Neural cell (in vitro differentiated cells): ENCODE results near the gene TRAPPC2L. TPM values are rescaled to one million over a fixed set of nuclear protein-coding genes. Genes with fewer than 3 reads are reported as not detected.

Experiments used
- H2AFZ ChIP-seq: fragments of 200-600, 300-800 bp; sonication (generic), shearing (Covaris generic); 2 replicates; pipeline ENCODE4 v1.6.0; 2014; ENCODE audit warnings: low read depth, mild to moderate bottlenecking, antibody characterized with exemption, low read length, moderate library complexity
- H3F3A ChIP-seq: fragments of 200-600 bp; shearing (Covaris generic); 2 replicates; pipeline ENCODE4 v1.6.1; 2016; ENCODE audit warnings: mild to moderate bottlenecking, moderate library complexity, mixed read lengths, antibody characterized with exemption, low read length; ENCODE audit not compliant: insufficient read depth, poor library complexity, severe bottlenecking
- H3K27ac ChIP-seq: fragments of 200-600, 300-800 bp; sonication (generic), shearing (Covaris generic); 2 replicates; pipeline ENCODE4 v1.5.1; 2014; ENCODE audit warnings: mild to moderate bottlenecking, low read length, moderate library complexity
- H3K27me3 ChIP-seq: fragments of 300-800, 200-600 bp; sonication (generic), shearing (Covaris generic); 2 replicates; pipeline ENCODE4 v1.6.0; 2014; ENCODE audit warnings: mild to moderate bottlenecking, low read depth, low read length, moderate library complexity; ENCODE audit not compliant: insufficient read depth
- H3K36me3 ChIP-seq: fragments of 300-800, 200-600 bp; sonication (generic), shearing (Covaris generic); 2 replicates; pipeline ENCODE4 v1.5.1; 2014; ENCODE audit warnings: mild to moderate bottlenecking, antibody characterized with exemption, low read length, moderate library complexity; ENCODE audit not compliant: insufficient read depth
- H3K4me2 ChIP-seq: fragments of 300-800, 200-600 bp; sonication (generic), shearing (Covaris generic); 2 replicates; pipeline ENCODE4 v1.6.0; 2014; ENCODE audit warnings: mild to moderate bottlenecking, low read length
- H3K4me3 ChIP-seq: fragments of 300-800, 200-600 bp; sonication (generic), shearing (Covaris generic); 2 replicates; pipeline ENCODE4 v1.5.1; 2014; ENCODE audit warnings: mild to moderate bottlenecking, low read length, moderate library complexity
- H3K79me2 ChIP-seq: fragments of 200-600 bp; shearing (Covaris generic); replicated peaks from 2 replicates; pipeline ENCODE4 v1.6.0; 2014; ENCODE audit warnings: mild to moderate bottlenecking, low read length, moderate library complexity; ENCODE audit not compliant: insufficient read depth
- H3K9ac ChIP-seq: fragments of 300-800, 200-600 bp; sonication (generic), shearing (Covaris generic); 2 replicates; pipeline ENCODE4 v1.6.1; 2016; ENCODE audit warnings: mild to moderate bottlenecking, low read length, mixed read lengths
- H3K9me2 ChIP-seq: fragments of 200-600 bp; shearing (Covaris generic); 2 replicates; pipeline ENCODE4 v1.6.1; 2016; ENCODE audit warnings: mild to moderate bottlenecking, low read length, mixed read lengths; ENCODE audit not compliant: insufficient read depth
- H3K9me3 ChIP-seq: fragments of 200-600, 300-800 bp; sonication (generic), shearing (Covaris generic); 2 replicates; pipeline ENCODE4 v1.6.1; 2016; ENCODE audit warnings: mild to moderate bottlenecking, mixed run types, low read length, moderate library complexity, mixed read lengths
- H4K20me1 ChIP-seq: fragments of 200-600 bp; shearing (Covaris generic); 2 replicates; pipeline ENCODE4 v1.6.1; 2016; ENCODE audit warnings: mild to moderate bottlenecking, mixed run types; ENCODE audit not compliant: insufficient read depth
- EP300 ChIP-seq: fragments of 450-650 bp; conservative IDR thresholded peaks from 2 replicates; pipeline ENCODE4 v1.6.1; 2014; ENCODE audit warnings: antibody characterized with exemption, mild to moderate bottlenecking, moderate library complexity; ENCODE audit not compliant: poor library complexity, severe bottlenecking
- EZH2 ChIP-seq: fragments of 200-600, 300-800 bp; shearing (Covaris generic), sonication (generic); IDR thresholded peaks from 2 replicates; pipeline ENCODE4 v1.6.1; 2014; ENCODE audit warnings: antibody characterized with exemption, low read length, borderline replicate concordance, mild to moderate bottlenecking; ENCODE audit not compliant: insufficient read depth, poor library complexity, severe bottlenecking
- POLR2AphosphoS5 ChIP-seq: IDR thresholded peaks from 2 replicates; pipeline ENCODE4 v1.6.1; 2012
- RAD21 ChIP-seq: fragments of 450-650 bp; conservative IDR thresholded peaks from 2 replicates; pipeline ENCODE4 v1.6.1; 2014; ENCODE audit warnings: antibody characterized with exemption, mild to moderate bottlenecking, moderate library complexity
- SMC3 ChIP-seq: fragments of 450-650 bp; conservative IDR thresholded peaks from 2 replicates; pipeline ENCODE4 v1.6.1; 2014; ENCODE audit warnings: antibody characterized with exemption, mild to moderate bottlenecking, moderate library complexity; ENCODE audit not compliant: poor library complexity
- TAF1 ChIP-seq: IDR thresholded peaks from 2 replicates; pipeline ENCODE4 v1.6.1; 2012; ENCODE audit warnings: low read depth
- polyA plus RNA-seq: library from polyadenylated mRNA; depleted of rRNA; stranded (reverse); fragments of >200 nt; gene quantifications from 2 replicates; pipeline ENCODE4 v1.2.3, GENCODE V29; 2014
- TF ChIP-seq, protein P1 (sequence below): IDR thresholded peaks from 2 replicates; pipeline ENCODE4 v1.6.1; 2012; ENCODE audit warnings: borderline replicate concordance
- TF ChIP-seq, protein P2 (sequence below): fragments of 450-650 bp; IDR thresholded peaks from 2 replicates; pipeline ENCODE4 v1.5.1; 2014; ENCODE audit warnings: antibody characterized with exemption, mild to moderate bottlenecking, moderate library complexity; ENCODE audit not compliant: poor library complexity, severe bottlenecking

TRAPPC2L gene
- polyA plus RNA-seq, 1 donor from 2014 or later, result 70.2 TPM

DNA sequence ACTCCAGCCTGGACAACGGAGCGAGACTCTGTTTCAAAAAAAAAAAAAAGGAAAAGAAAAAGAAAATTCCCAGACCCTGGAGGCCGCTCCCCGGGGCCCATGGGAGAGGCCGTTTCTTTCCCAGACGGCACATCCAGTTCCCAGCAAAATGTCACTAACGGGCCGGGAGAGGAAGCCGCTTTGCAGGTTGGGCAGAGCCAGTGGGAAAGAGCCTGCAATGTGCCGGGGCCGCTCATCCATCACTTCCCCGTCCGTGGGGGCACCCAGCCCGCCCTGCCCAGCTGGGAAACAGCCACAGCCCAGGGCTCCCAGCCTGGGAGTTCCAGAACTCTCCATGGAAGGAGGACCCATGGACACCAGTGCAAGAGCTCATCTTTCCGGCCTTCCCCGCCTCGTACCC, 51.4 kb downstream of the TRAPPC2L start:
- Histone ChIP-seq H2AFZ (no peak overlapping the region), H3K79me2 (no peaks in the 10 kb centered on the region), H3K4me3 (no peak overlapping the region), H3K4me2 (no peak overlapping the region), H3K27ac (no peak overlapping the region), H3K9ac (no peak overlapping the region), H3K9me2 (no peaks in the 10 kb centered on the region), H3K9me3 (no peaks in the 10 kb centered on the region), H3F3A (no peaks in the 10 kb centered on the region), H3K36me3 (no peaks in the 10 kb centered on the region), H3K27me3 (no peaks in the 10 kb centered on the region), H4K20me1 (no peaks in the 10 kb centered on the region)
- no peak for TF ChIP-seq EP300
- TF ChIP-seq POLR2AphosphoS5, result no peak
- no peak for TF ChIP-seq RAD21
- no peak for TF ChIP-seq EZH2

DNA sequence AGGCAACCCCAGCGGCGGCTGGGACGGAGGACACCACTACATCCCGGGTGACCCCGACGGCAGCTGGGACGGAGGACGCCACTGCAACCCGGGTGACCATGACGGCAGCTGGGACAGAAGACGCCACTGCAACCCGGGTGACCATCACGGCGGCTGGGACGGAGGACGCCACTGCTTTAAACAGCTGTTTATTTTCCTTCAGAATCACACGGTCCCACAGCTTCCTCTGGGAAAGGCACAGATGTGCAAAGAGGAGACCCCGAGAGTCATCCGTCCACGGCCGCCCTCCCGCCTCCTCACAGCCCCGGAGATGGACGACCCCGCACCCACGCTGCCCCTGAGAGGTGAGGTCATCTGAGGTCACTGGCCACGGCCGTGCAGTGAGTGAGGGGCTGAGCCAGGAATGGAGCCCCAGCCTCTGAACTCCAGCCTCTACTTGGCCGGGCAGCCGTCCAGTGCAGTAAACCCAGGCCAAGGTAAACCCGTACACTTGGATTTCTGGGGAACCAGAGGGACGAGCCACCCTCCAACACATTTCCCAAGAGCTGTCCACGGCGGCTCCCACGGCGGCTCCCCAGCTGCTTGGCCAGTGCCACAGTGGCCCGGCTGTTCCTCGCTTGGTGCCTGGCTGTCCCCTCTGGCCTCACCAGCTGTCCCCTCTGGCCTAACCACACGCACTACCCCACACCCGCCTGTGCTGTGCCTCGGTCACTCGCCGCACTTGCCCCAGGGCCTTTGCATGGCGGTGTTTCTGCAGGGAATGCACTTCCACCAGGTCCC, 52.7 kb downstream of the TRAPPC2L start:
- no peaks in the 10 kb centered on the region for H3K79me2 ChIP-seq
- no peaks in the 10 kb centered on the region for H3K9me3 ChIP-seq
- no peak overlapping the region for H3K27ac ChIP-seq
- no peaks in the 10 kb centered on the region for H4K20me1 ChIP-seq
- H3F3A ChIP-seq, result no peaks in the 10 kb centered on the region
- H3K27me3 ChIP-seq, result no peaks in the 10 kb centered on the region
- no peaks in the 10 kb centered on the region for H3K9me2 ChIP-seq
- no peak overlapping the region for H3K9ac ChIP-seq
- H3K36me3 ChIP-seq, result no peaks in the 10 kb centered on the region
- TF ChIP-seq TAF1 (no peak), EZH2 (no peak), SMC3 (no peak)
- TF ChIP-seq, protein P1, sequence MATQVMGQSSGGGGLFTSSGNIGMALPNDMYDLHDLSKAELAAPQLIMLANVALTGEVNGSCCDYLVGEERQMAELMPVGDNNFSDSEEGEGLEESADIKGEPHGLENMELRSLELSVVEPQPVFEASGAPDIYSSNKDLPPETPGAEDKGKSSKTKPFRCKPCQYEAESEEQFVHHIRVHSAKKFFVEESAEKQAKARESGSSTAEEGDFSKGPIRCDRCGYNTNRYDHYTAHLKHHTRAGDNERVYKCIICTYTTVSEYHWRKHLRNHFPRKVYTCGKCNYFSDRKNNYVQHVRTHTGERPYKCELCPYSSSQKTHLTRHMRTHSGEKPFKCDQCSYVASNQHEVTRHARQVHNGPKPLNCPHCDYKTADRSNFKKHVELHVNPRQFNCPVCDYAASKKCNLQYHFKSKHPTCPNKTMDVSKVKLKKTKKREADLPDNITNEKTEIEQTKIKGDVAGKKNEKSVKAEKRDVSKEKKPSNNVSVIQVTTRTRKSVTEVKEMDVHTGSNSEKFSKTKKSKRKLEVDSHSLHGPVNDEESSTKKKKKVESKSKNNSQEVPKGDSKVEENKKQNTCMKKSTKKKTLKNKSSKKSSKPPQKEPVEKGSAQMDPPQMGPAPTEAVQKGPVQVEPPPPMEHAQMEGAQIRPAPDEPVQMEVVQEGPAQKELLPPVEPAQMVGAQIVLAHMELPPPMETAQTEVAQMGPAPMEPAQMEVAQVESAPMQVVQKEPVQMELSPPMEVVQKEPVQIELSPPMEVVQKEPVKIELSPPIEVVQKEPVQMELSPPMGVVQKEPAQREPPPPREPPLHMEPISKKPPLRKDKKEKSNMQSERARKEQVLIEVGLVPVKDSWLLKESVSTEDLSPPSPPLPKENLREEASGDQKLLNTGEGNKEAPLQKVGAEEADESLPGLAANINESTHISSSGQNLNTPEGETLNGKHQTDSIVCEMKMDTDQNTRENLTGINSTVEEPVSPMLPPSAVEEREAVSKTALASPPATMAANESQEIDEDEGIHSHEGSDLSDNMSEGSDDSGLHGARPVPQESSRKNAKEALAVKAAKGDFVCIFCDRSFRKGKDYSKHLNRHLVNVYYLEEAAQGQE, result no peak
- TF ChIP-seq, protein P2, sequence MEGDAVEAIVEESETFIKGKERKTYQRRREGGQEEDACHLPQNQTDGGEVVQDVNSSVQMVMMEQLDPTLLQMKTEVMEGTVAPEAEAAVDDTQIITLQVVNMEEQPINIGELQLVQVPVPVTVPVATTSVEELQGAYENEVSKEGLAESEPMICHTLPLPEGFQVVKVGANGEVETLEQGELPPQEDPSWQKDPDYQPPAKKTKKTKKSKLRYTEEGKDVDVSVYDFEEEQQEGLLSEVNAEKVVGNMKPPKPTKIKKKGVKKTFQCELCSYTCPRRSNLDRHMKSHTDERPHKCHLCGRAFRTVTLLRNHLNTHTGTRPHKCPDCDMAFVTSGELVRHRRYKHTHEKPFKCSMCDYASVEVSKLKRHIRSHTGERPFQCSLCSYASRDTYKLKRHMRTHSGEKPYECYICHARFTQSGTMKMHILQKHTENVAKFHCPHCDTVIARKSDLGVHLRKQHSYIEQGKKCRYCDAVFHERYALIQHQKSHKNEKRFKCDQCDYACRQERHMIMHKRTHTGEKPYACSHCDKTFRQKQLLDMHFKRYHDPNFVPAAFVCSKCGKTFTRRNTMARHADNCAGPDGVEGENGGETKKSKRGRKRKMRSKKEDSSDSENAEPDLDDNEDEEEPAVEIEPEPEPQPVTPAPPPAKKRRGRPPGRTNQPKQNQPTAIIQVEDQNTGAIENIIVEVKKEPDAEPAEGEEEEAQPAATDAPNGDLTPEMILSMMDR, result no peak
- no peak overlapping the region for H3K4me2 ChIP-seq
- H3K4me3 ChIP-seq, result no peak overlapping the region
- no peak overlapping the region for H2AFZ ChIP-seq
